ENCODE data around the gene SLC7A10.

Gene SLC7A10

DNA sequence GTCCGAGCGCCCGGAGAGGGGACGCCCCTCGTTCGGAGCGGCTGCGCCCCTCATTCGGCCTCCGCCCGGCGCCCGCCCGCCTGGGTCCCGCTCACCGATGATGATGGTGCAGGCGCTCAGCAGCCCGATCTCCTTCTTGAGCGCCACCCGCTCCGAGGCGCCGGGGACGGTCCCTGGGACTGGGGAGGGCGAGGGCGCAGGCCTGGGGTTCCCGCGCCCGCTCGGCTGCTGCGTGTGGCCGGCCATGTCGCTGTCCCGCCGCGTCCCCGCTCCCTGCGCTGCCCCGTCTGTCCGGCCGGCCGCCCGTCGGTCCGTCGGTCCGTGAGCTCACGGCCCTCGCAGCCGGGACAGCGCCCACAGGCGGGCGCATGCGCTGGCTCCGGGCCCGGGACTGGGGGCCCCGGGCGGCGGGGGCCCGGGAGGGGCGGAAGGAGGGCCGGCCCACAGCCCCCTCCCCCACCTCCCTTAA, at the start of gene SLC7A10:
Gene SLC7A10 (minus strand): TSS at position 393 of the 469 bp plus-strand sequence. CDS start 147 bp downstream, at position 246.
- TF ChIP-seq, protein P1, sequence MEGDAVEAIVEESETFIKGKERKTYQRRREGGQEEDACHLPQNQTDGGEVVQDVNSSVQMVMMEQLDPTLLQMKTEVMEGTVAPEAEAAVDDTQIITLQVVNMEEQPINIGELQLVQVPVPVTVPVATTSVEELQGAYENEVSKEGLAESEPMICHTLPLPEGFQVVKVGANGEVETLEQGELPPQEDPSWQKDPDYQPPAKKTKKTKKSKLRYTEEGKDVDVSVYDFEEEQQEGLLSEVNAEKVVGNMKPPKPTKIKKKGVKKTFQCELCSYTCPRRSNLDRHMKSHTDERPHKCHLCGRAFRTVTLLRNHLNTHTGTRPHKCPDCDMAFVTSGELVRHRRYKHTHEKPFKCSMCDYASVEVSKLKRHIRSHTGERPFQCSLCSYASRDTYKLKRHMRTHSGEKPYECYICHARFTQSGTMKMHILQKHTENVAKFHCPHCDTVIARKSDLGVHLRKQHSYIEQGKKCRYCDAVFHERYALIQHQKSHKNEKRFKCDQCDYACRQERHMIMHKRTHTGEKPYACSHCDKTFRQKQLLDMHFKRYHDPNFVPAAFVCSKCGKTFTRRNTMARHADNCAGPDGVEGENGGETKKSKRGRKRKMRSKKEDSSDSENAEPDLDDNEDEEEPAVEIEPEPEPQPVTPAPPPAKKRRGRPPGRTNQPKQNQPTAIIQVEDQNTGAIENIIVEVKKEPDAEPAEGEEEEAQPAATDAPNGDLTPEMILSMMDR (IDR thresholded peaks at IDR 0.05; ENCODE audit: insufficient read depth, low read depth, low read length, missing control alignments): no peak
- no peak for DNase-seq (ENCODE audit: low read depth)
- H3K4me3 ChIP-seq (ENCODE audit: low read length): no peak within 1 kb of the TSS

DNA sequence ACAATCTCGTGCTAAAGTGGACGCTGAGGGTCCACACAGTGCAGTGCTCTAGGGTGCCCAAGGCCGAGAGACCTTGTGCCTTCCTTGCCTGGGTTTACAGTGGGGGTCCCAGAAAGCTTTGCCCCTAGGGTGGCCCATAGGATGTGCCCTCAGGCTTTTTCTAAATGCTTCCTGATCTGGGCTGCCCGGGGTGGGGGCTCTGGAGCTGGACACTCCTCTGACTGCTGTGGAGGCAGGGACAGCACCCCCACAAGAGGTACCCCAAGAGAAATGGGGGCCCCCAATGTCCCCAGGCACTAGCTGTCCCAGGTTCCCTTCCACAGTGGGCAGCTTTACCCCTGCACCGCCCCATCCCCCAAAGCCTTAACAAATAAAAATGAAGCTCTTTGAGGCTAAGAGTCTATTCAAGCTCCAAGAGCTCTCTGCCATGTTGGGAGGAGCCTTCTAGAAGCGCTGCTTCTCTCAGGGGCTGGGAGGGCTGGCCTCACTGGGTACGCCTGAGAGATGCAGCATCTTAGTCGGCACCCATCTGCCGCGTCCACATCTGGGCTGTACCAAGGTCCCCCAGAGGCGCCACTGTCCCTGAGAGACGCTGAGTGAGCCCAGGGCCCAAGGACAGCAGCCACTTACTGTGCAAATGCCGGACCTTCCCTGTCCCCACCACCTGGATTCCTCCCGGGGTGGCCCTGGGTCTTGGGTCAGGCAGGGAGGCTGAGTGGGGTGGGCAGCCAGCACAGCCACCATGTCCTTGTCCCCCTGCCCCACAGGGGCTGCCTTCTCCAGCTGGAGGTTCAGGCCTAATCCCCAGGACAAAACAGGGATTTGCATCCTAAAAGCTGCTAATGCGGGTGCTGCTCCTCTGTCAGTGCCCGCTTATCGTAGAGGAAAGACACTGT, 49.3 kb upstream of the SLC7A10 start:
- DNase-seq (ENCODE audit: low read depth): no peak
- TF ChIP-seq, protein P1 (IDR thresholded peaks at IDR 0.05; ENCODE audit: insufficient read depth, low read depth, low read length, missing control alignments): no peak
- no peak overlapping the region for H3K4me3 ChIP-seq (ENCODE audit: low read length)

DNA sequence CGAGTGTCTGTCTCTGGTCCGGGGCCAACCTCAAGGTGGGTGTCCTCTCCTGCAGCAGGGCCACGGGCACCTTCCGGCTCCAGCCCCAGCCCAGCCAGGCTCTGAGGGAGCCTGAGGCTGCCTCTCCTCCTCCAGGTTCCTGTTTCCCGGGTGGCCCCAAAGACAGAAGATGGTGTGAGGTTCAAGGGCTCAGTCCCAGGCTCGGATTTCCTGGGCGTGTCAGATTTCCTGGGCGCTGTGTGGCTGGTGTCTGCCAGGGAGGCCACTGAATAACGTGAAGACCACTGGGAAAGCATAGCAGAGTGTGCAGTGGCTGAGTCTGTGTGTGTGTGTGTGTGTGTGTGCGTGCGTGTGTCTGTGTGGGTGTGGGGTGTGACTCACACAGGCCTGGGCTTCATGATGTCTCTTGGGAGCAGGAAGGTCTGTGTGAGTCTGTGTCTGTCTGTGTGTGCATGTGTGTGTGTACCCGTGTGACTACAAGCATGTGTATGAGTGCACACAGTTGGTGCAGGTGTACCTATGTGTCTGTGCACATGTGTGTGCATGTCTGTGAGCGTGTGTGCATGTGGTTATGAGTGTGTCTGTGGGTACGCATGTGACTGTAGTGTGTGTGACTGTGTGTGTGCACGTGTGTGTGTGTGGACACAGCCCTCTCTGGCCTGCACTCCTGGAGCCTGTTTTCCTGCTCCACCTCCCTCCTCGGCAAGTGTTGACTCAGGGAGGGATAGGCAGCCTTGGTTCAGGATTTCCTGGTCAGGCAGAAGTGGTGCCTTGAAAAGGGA, 48.4 kb upstream of the SLC7A10 start:
- TF ChIP-seq, protein P1 (IDR thresholded peaks at IDR 0.05; ENCODE audit: insufficient read depth, low read depth, low read length, missing control alignments): no peak
- peak; percentile 85 for DNase-seq (ENCODE audit: low read depth)
- H3K4me3 ChIP-seq (ENCODE audit: low read length): no peak overlapping the region

DNA sequence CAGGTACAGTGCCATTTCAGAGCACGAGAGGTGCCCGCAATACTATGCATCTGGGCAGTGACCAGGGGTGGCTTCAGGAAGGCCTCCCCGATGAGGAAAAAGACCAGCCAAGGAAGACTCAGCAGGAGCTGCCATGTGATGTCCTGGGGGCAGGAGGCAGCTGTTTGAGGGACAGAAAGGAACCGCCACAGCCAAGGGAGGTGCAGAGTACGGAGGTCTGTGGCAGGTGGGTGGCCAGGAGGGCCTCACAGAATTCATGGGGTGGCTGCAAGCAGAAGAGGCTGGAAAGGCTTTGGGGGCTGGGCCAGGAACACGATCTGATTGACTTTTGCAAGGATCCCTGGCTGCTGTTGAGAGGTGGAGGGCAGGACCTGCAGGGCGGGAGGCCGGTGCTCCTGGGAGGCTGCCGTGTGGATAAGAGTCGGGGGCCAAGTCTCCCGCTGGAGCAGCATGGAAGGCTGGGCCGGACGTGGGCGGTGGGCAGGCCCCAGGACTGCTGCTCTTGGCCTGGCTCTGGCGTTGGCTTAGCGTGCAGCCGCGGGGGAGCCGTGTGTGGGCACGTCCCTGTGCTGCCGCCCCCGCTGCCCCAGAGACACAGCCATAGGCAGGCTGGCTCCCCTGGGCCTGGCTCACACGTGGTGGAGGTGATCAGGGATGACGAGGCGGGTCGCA, 47.6 kb upstream of the SLC7A10 start:
- TF ChIP-seq, protein P1 (IDR thresholded peaks at IDR 0.05; ENCODE audit: insufficient read depth, low read depth, low read length, missing control alignments): no peak
- H3K4me3 ChIP-seq (ENCODE audit: low read length): no peak overlapping the region
- DNase-seq (ENCODE audit: low read depth): peak; percentile 62

DNA sequence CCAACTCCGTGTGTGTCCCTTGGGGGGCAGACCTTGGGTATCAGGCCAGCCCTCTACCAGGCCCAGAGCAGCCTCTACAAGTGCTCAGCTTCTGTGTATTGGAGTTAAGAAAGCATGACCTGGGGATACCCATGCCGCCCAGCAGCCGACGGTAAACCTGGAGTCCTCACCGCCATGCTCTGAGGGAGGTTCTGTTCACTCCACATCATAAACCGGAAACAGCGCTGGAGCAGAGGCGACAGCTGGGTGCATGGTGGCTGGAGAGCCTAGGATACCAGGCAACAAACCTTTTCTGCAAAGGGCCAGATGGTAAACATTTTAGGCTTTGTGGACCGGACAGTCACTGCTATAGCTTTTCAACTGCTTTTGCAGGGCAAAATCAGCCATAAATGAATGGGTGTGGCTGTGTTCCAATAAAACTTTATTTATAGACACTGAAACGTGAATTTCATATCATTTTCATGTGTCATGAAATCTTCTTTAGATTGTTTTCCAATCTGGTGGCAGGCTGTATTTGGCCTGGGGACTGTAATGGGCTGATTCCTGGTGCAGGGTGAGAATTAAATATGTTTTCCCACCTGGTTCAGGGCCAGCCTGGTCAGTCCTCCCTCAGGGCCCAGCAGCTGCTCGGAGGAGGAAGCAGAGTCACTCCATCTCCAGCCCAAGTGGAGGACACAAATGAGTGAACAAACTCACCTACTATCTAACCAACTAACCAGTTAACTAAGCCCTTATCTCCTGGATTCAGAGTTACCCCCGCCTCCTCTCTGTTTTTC, 45.8 kb upstream of the SLC7A10 start:
- TF ChIP-seq, protein P1 (IDR thresholded peaks at IDR 0.05; ENCODE audit: insufficient read depth, low read depth, low read length, missing control alignments): no peak

DNA sequence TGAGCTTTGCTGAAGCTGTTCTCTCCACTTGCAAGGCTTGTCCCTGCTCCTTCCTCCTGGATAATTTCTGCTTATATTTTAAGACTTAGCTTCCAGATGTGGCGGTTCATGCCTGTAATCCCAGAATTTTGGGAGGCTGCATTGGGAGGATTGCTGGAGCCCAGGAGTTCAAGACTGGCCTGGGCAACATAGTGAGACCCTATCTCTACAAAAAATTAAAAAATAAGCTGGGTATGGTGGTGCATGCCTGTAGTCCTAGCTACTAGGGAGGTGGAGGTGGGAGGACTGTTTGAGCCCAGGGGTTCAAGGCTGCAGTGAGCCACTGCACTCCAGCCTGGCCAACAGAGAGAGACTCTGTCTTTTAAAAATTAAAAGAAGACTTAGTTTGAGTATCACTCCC, 45.1 kb upstream of the SLC7A10 start:
- H3K4me3 ChIP-seq (ENCODE audit: low read length): no peak overlapping the region
- no peak for DNase-seq (ENCODE audit: low read depth)
- TF ChIP-seq, protein P1 (IDR thresholded peaks at IDR 0.05; ENCODE audit: insufficient read depth, low read depth, low read length, missing control alignments): no peak

More for the DNA sequence above, 45.8 kb upstream of the SLC7A10 start:
- no peak for DNase-seq (ENCODE audit: low read depth)
- H3K4me3 ChIP-seq (ENCODE audit: low read length): no peak overlapping the region
